HG03342 (cell line): ENCODE measurements around the gene WDR35.

ENCODE experiments used
- ATAC-seq: cut with Tn5 transposase; IDR thresholded peaks from one replicate; pipeline ENCODE4 v1.9.1; 2021; ENCODE audit warnings: mild to moderate bottlenecking, moderate library complexity; ENCODE audit not compliant: unreplicated experiment

The WDR35 gene

GRCh38 chr2:19872302-19872701, 117.6 kb downstream of the WDR35 start:
- ATAC-seq: no peak

- ATAC-seq: no peak
Observed at GRCh38 chr2:19871836-19872235, 118.1 kb downstream of the WDR35 start.

- ATAC-seq: no peak
Observed at GRCh38 chr2:19870792-19871191, 119.1 kb downstream of the WDR35 start.

- ATAC-seq: peak; percentile 67
Observed at GRCh38 chr2:19868701-19869580, 121.0 kb downstream of the WDR35 start.

- peak; percentile 5 for ATAC-seq
Observed at GRCh38 chr2:19868224-19868623, 121.7 kb downstream of the WDR35 start.

GRCh38 chr2:19866771-19867170, 123.1 kb downstream of the WDR35 start:
- peak; percentile 40 for ATAC-seq

GRCh38 chr2:19865151-19865550, 124.8 kb downstream of the WDR35 start:
- ATAC-seq: no peak

- no peak for ATAC-seq
Observed at GRCh38 chr2:19864381-19864780, 125.5 kb downstream of the WDR35 start.

- ATAC-seq: peak; percentile 65
Observed at GRCh38 chr2:19863303-19864041, 126.4 kb downstream of the WDR35 start.

- no peak for ATAC-seq
Observed at GRCh38 chr2:19861813-19862212, 128.1 kb downstream of the WDR35 start.
